ENCODE measurements around the gene PAFAH1B1.

DNA sequence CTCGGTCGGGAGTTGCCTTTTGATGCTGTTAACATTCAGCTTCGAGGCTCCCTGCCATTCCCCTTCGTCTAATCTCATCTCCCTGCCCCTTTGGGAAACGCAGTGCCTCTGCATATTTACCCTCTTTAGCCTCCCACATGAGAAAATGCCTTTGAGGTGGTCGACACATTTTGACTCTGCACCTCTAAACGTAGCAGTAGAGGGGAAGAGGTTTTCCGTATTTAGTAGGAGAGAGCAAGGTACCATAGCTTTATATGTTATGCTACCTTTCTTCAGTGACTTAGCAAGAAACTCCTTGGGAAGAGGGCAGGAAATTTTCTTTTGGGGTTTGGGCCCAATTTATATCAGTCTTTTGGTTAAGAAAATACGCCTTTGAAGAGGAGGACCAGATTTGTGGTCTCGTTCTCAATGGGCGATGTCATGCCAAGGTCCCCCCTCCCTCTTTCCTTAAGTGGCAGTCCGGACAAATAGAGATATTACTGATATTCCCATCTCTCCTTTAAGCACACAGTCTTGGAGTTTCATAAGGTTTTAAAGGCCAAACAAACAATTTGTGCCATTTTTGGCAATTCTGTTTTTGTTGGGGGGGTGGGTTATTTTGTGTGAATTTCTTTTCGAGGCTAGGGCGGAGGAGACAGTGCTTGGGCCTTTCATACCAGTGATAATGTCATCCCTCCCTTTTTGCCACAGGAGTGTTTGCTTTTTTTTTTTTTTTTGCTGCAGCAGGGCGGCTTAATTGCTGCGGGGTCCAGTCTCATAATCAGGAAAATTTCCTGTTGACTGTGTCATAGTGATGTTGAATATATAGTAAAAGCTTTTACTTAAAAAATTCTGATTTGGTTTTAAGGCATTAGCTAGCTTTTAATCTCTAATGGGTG, 1.5 kb downstream of the PAFAH1B1 start:
- TF ChIP-seq, protein P1, sequence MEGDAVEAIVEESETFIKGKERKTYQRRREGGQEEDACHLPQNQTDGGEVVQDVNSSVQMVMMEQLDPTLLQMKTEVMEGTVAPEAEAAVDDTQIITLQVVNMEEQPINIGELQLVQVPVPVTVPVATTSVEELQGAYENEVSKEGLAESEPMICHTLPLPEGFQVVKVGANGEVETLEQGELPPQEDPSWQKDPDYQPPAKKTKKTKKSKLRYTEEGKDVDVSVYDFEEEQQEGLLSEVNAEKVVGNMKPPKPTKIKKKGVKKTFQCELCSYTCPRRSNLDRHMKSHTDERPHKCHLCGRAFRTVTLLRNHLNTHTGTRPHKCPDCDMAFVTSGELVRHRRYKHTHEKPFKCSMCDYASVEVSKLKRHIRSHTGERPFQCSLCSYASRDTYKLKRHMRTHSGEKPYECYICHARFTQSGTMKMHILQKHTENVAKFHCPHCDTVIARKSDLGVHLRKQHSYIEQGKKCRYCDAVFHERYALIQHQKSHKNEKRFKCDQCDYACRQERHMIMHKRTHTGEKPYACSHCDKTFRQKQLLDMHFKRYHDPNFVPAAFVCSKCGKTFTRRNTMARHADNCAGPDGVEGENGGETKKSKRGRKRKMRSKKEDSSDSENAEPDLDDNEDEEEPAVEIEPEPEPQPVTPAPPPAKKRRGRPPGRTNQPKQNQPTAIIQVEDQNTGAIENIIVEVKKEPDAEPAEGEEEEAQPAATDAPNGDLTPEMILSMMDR (conservative IDR thresholded peaks at IDR 0.05 in 1 of 2, IDR thresholded peaks at IDR 0.05 in 1 of 2; ENCODE audit: extremely low read depth in 1 of 2, insufficient read depth in 1 of 2, low read depth in 1 of 2, low read length in 2 of 2), result no peak
- TF ChIP-seq EZH2 (IDR thresholded peaks at IDR 0.05; ENCODE audit: borderline replicate concordance, low read length), result no peak

Measured in mammary epithelial cell (primary cell).